Measurements from ENCODE around the gene MCRIP1.

DNA sequence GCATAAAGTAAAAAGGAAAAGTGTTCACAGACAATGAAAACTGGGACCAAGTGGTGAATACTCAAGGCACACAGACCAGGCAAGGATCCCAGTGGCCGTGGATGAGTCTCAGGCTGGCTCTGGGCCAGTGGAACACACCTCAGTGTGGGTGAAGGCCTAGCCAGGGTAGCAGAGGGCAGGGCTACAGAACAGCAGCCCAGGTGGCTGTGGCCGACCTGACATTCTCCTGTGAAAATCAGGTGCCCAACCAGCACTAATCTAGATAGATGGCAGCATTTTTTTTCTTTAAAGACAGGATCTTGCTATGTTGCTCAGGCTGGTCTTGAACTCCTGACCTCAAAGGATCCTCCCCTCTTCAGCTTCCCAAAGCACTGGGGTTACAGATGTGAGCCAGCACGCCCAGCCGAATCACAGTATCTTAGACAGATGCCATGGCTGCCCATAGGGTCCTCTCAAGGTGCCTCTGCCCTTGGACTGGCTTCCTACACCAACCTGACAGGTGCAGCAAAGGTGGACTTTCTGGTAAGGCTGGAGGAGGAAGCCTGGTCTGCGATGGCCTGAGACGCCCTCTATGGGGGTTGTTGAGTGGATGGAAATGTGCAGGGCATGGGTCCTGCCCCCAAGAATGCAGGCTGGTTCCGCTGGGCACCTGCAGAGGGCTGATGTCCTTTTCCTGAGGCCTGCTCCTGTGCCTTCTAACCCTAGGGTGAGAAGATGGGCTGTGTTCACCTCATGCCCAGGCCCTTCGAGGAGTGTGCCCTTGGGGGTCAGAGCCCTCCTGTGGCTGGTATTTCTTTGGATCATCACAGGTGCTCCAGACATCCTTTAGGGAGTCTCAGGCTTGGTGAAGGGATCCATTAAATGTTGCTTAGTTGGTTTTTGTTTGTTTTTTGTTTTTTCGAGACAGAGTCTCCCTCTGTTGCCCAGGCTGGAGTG, 31.0 kb upstream of the MCRIP1 start:
- TF ChIP-seq, protein P1, sequence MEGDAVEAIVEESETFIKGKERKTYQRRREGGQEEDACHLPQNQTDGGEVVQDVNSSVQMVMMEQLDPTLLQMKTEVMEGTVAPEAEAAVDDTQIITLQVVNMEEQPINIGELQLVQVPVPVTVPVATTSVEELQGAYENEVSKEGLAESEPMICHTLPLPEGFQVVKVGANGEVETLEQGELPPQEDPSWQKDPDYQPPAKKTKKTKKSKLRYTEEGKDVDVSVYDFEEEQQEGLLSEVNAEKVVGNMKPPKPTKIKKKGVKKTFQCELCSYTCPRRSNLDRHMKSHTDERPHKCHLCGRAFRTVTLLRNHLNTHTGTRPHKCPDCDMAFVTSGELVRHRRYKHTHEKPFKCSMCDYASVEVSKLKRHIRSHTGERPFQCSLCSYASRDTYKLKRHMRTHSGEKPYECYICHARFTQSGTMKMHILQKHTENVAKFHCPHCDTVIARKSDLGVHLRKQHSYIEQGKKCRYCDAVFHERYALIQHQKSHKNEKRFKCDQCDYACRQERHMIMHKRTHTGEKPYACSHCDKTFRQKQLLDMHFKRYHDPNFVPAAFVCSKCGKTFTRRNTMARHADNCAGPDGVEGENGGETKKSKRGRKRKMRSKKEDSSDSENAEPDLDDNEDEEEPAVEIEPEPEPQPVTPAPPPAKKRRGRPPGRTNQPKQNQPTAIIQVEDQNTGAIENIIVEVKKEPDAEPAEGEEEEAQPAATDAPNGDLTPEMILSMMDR (IDR thresholded peaks at IDR 0.05): no peak
- TF ChIP-seq POLR2AphosphoS5 (IDR thresholded peaks at IDR 0.05; ENCODE audit: insufficient read depth in 1 of 2, low read depth in 1 of 2) (no peak), POLR2A (IDR thresholded peaks at IDR 0.05) (no peak)

Measured in vagina (tissue), 2 donors.